Panc1 (cell line): ENCODE data around the gene RICTOR.

ENCODE experiments used
- CTCF ChIP-seq: fragments of 450-650 bp; IDR thresholded peaks from 2 replicates; pipeline ENCODE4 v1.5.1; 2017; ENCODE audit warnings: mild to moderate bottlenecking
- POLR2AphosphoS5 ChIP-seq: IDR thresholded peaks from 2 replicates; pipeline ENCODE4 v1.6.1; 2012; ENCODE audit warnings: mild to moderate bottlenecking, low read depth, low read length, moderate library complexity

GRCh38 chr5:39114155-39114554 lies 40.0 kb upstream of the RICTOR start:
- TF ChIP-seq POLR2AphosphoS5 (no peak), CTCF (no peak)
